Subcutaneous adipose tissue (tissue), 4 donors: ENCODE measurements around the gene LITAFD. TPM values are rescaled to one million over a fixed set of nuclear protein-coding genes. Genes with fewer than 3 reads are reported as not detected.

Source experiments
- CTCF ChIP-seq: fragments of 450-650 bp; IDR thresholded peaks from one replicate; pipeline ENCODE4 v1.5.1; 2016; ENCODE audit warnings: low read depth, mild to moderate bottlenecking, control low read depth, antibody characterized with exemption, moderate library complexity
- total RNA-seq, 4 donors: library from RNA; depleted of rRNA; stranded (reverse); fragments of >200 nt; gene quantifications; one replicate each; pipeline ENCODE4 v1.1.0, GENCODE V29; 2016

LITAFD gene
- total RNA-seq, 4 donors from 2014 or later = not detected

- TF ChIP-seq CTCF = no peak
Observed at GRCh38 chr16:8848939-8849391, 33.2 kb upstream of the LITAFD start.

- TF ChIP-seq CTCF = no peak
Observed at GRCh38 chr16:8849411-8850011, 32.6 kb upstream of the LITAFD start.

- TF ChIP-seq CTCF = no peak
Observed at GRCh38 chr16:8850279-8850885, 31.8 kb upstream of the LITAFD start.

- TF ChIP-seq CTCF = no peak
Observed at GRCh38 chr16:8851761-8852403, 30.3 kb upstream of the LITAFD start.

- TF ChIP-seq CTCF = no peak
Observed at GRCh38 chr16:8852534-8852933, 29.6 kb upstream of the LITAFD start.

GRCh38 chr16:8853150-8853549 lies 29.0 kb upstream of the LITAFD start:
- no peak for TF ChIP-seq CTCF

- no peak for TF ChIP-seq CTCF
Observed at GRCh38 chr16:8853611-8854010, 28.5 kb upstream of the LITAFD start.
